HCEC 1CT (cell line): ENCODE results near the gene ATP6V0B.

Experiments
- DNase-seq: peaks from one replicate; pipeline ENCODE4 v3.0.0-alpha.2; 2017

The ATP6V0B gene

DNA sequence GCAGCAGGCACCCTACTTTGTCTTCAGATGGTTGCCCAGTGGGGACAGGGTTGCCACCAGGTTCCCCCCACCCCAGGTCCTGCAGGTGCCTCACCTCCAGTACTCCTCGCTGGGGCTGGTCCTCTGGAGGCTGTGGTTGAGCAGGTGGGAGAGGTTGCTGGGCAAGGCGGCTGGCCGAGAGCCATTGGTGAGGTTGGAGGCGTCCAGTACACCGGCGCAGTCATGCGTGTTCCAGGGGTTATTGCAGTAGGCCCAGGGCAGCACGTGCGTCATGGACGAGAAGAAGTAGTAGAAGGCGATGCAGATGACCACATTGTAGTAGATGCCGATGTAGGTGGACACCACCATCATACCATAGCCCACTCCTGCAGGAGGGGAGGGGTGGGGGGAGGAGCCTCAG is 33.5 kb downstream of the ATP6V0B start:
- no peak for DNase-seq

DNA sequence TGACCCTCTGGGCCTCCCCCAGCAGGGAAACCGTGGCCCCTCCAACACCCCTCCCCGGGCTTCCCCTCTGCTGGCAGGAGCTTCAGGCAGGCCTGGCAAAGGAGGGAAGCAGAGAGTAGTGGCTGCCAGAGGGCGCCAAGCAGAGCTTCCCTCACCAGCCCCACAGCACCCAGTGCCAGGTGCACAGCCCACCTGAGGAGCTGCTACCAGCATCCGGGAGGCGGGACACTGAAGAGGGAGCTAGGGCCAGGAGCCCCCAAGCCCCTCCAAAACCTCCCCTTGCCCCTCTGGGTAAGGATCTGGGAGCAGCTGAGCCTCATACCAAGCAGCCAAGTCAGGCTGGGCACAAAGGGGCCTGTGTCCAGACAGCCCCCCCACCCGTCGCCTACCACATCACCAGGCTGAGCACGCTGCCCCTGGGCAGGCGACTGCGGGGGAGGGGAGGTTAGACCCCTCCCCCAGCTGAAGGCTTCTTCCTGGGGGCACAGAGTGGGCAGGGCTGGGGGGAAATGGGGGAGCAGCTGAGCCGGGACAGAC is 36.2 kb downstream of the ATP6V0B start:
- DNase-seq, result no peak

DNA sequence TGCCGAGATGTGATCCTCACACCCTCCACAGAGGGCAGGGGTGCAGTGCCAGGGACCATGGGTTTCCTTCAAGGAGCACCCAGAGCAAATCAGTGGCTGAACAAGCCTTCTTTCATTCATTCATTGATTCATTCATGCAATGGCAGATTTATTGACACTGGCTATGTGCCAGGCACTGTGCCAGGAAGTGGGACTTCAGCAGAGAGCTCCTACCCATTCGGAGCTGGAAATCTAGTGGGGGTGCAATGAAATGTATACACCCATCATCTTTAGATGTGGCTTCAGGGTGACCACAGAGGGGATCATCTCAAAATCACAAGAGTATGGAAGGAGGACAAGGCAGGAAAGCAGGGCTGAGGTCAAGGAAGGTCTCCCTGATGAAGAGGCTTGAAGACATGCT is 37.6 kb downstream of the ATP6V0B start:
- DNase-seq, result no peak

- DNase-seq, result no peak
Observed at GRCh38 chr1:44012941-44013609, 38.3 kb downstream of the ATP6V0B start.

DNA sequence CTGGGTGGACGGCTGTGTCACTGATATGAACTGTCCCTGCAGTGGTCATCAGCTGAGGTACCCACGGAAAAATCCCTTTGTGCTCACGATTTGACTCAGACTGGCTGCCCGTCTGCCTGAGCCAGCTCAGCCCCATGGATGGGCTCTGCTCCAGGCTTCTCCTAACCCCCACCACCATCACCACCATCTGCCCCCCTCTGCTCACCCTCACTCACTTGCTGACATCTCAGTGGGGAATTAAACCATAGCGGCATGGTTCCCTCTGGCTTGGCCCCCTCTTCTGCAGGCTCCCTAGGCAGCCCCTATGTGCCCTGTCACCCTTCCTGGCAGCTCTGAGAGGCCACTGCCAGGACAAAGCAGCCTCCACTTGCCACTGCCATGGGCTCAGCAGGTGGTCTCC is 39.2 kb downstream of the ATP6V0B start:
- DNase-seq, result no peak

DNA sequence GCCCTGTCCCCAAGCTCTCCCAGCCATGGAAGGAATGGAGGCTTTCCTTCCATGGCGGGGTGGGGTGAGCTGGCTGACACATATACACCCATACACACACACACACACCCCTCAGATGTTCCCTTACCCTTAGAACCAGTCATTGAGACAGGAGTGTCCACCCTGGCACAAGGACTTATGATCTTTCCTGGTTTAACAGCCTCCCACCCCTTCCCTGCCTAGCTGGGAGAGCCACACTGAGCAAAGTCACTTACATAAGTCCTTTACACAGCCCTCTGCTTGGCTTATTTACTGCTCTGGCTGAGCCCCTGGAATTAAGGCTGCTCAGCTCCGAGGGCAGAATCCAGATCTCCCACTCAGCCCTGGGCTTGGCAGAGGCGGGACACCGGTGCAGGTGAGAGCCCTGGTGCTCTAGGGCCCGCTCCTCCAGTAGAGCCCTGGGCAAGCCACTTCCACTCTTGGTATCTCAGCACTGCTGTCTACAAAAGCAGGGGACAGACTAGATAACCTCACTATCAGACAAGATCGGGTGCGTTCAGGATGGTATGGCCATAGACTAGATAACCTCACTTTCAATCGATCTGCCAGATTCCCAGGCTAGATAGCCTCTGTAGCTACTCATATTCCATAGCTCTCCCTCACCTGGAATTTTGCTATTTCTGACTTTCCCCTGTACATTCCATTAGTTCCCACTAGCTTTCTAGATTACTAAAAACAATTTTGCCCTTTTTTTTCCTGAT is 39.8 kb downstream of the ATP6V0B start:
- no peak for DNase-seq

DNA sequence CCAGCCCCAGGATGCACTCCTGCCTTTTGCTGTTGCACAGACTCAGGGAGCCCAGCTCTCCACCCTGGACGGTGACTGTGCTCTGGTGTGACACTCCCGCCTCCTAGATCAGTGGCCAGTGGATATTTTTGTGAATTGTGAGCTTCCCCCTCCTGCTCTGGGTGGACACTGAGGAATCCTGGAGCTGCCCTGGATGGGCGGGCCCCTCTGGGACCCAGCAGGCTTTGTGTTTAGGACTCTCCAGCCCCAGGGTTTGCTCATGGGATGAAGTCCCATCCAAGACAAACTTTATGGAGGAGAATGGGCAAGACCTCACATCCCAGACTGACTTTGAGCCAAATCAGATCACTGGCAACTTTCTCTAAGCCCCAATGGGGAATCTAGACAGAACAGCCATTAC is 40.4 kb downstream of the ATP6V0B start:
- DNase-seq, result no peak

GRCh38 chr1:44016041-44016889 is 41.5 kb downstream of the ATP6V0B start:
- no peak for DNase-seq

- DNase-seq, result no peak
Observed at GRCh38 chr1:44016890-44017400, 42.2 kb downstream of the ATP6V0B start.

- DNase-seq, result no peak
Observed at GRCh38 chr1:44019466-44019948, 44.7 kb downstream of the ATP6V0B start.

DNA sequence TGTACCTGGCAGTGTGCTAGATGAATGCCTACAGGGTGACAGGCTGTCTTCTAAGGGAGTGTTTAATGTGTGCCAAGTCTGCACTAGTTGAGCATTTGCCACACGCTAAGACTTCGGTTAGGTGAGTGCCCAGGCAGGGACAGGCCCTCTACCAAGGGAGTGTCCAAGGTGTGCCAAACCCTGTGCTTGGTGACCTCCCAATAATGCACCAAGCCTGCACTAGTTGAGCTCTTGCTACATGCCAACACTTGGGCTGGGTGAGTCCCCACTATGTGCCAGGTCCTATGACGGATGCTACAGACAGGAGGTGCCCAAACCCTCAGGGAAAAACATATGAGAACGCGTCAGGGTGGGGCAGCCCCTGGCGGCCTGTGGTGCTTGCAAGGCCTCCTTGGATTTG is 45.7 kb downstream of the ATP6V0B start:
- no peak for DNase-seq

- DNase-seq, result no peak
Observed at GRCh38 chr1:44021156-44021555, 46.4 kb downstream of the ATP6V0B start.

DNA sequence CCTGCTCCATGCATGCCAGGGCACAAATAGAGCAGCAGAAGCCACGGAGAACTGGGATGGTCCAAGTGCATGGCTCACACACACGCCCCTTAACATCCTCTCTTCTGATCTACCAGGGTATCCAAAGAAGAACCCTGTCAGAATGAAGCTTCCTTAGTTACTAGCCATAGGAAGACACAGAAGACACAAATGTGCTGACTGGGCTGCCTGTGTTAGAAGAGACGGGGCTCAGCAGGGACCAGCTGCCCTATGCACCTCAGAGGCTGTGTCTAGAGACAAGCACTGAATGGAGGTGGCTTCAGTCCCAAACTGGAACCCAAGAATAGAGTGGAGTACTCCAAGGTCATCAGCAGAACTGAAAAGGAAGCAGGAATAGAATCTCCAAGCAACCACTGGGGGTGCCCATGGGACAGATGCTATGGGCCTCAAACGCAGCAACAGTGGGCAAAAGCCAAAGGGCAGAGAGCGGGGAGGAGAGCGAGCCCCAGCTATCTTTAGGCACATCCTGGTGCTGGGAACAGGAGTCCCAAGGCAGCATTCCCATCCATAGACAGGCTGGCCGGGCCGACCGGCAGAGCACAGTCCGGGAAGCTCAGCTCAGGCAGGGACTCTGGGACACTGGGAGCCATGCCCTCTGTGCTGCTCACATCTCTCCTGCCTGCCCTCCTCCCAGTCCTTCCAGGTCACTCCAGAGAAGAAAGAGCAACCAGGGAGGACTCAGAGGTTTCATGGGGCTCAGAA is 47.0 kb downstream of the ATP6V0B start:
- no peak for DNase-seq

DNA sequence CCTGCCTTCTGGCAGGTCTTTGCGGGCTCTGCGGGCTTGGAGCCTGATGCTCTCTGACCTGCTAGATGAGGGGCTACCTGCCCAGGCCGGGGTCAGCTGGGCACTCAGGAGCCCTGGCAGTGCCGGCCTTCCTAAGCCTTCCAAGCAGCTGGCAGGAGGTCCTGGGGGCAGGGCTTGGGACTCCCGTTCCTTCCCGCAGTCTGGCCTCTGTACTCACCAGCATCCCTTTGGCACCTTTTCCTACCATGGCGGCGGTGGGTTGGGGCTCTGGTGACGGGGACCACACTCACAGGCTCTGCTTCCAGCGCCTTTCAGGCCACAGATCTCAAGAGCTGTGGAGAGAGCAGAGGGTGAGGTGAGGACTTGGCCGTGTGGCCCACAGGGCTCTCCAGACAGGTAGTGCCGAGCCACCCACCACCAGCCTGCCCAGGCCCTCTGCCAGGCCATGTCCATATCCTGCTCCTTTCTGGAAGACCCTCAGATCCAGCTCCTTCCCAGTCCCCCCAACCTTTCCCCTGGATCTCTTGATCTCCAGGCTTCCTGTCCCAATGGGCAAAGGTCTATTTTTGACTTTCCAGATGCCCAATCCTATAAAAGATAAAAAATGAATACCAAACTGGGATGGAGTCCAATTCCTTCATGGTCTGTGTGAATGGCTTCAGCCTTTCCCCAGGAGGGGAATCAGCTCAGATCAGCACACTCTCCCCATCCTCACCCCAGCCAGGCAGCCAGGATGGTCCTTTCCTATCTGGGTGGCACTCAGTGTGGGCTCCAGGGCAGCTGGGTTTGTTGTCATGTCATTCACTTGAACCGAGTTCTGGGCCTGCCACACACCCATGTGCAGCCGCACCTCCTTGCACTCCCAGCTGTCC is 49.5 kb downstream of the ATP6V0B start:
- no peak for DNase-seq

DNA sequence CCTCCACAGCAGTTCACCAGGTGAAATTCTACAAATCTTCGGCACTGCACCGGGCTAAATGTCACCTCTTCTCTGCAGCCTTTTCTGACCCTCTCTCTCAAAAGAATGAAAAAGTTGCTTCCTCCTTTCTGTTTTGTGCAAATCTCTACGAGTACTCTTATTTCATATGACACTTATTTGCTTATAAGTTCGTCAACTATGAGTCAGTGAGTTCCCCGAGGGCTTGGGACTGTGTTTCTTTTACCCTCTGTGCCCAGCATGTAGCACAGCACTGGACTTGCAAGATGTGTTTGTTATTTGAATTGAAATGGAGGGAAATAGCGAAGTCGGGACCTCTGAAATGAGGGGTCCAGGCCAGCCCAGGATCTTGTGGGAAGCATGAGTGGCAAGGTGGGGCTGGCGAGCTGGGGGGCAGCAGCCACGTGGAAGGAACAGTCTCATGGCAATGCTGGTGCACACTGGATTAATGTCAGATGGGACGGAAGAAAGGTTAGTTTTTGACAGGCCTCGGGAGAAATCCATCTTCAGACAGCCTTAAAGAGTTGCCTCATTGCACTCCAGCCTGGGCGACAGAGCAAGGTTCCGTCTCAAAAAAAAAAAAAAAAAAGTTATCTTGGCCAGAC is 50.3 kb downstream of the ATP6V0B start:
- DNase-seq, result no peak

- no peak for DNase-seq
Observed at GRCh38 chr1:44025816-44026215, 51.1 kb downstream of the ATP6V0B start.

GRCh38 chr1:44027320-44027719 is 52.6 kb downstream of the ATP6V0B start:
- no peak for DNase-seq
